Loucy (cell line): Measurements from ENCODE around the gene CTIF.

ENCODE experiments used
- EZH2phosphoT487 ChIP-seq: fragments of 200-600 bp; IDR thresholded peaks from 2 replicates; pipeline ENCODE4 v1.6.1; 2018; ENCODE audit warnings: antibody characterized with exemption, mild to moderate bottlenecking, moderate library complexity, borderline replicate concordance
- TF ChIP-seq, protein P1 (sequence below): fragments of 200-600 bp; sonication (generic); conservative IDR thresholded peaks from 2 replicates; pipeline ENCODE4 v1.5.1; 2014; ENCODE audit warnings: mild to moderate bottlenecking, antibody characterized with exemption, low read length

DNA sequence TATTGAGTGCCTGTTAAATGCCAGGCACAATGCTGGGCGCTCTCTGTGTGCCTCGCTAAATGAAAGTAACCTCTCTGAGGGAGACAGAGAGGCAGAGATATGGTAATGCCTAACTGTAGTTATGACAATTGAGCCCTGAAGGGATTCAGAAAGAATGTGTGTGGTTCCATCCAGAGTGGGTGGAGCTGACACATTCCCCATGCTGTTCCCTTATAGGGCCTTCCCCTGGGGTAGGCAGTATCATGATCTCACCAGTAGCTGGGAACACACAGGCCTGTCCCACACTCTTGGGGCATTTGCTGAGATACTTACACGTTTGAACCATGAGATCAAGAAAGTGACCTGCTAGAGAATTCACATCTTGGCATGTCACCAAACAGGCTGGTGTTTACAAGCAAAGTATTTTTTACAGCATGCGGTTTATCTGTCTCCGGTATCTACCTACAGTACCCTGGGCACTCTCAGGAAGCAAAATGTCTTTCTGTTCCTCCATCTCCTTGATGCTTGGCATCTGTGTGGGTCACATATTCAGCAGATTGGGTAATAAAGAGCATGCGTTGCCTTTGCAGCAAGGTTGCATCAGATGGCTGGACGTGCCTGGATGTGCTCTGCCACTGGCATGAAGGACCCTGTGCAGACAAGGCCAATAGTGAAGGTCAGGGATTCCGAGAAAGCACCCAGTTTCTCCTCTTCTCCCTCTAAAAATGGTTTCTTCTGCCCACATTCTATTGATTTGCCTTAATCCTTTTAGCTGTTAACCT, 9.4 kb downstream of the CTIF start:
- TF ChIP-seq, protein P1, sequence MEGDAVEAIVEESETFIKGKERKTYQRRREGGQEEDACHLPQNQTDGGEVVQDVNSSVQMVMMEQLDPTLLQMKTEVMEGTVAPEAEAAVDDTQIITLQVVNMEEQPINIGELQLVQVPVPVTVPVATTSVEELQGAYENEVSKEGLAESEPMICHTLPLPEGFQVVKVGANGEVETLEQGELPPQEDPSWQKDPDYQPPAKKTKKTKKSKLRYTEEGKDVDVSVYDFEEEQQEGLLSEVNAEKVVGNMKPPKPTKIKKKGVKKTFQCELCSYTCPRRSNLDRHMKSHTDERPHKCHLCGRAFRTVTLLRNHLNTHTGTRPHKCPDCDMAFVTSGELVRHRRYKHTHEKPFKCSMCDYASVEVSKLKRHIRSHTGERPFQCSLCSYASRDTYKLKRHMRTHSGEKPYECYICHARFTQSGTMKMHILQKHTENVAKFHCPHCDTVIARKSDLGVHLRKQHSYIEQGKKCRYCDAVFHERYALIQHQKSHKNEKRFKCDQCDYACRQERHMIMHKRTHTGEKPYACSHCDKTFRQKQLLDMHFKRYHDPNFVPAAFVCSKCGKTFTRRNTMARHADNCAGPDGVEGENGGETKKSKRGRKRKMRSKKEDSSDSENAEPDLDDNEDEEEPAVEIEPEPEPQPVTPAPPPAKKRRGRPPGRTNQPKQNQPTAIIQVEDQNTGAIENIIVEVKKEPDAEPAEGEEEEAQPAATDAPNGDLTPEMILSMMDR, result no peak
- TF ChIP-seq EZH2phosphoT487, result no peak
